Esophagus muscularis mucosa (tissue), 4 donors: Measurements from ENCODE around the gene CRHR1. TPM values are rescaled to one million over a fixed set of nuclear protein-coding genes. Genes with fewer than 3 reads are reported as not detected.

Experiments used
- DNase-seq: peaks from one replicate; pipeline ENCODE4 v3.0.0-alpha.2; 2017; ENCODE audit errors: extremely low spot score
- H3K27ac ChIP-seq, 4 donors: fragments of 200-600 bp; sonication (generic); replicated peaks in 1 of 4; 1 replicate in 3 of 4; 2 replicates in 1 of 4; pipeline ENCODE4 v1.5.1; 2016 to 2019; ENCODE audit warnings: mild to moderate bottlenecking in 1 of 4
- H3K27me3 ChIP-seq, 4 donors: fragments of 200-600 bp; sonication (generic); one replicate each; pipeline versions ENCODE4 v1.5.1 to v1.6.0; 2016 to 2019
- H3K36me3 ChIP-seq, 4 donors: fragments of 200-600 bp; sonication (generic); one replicate each; pipeline ENCODE4 v1.5.1; 2016 to 2019
- H3K4me1 ChIP-seq, 4 donors: fragments of 200-600 bp; sonication (generic); one replicate each; pipeline ENCODE4 v1.5.1; 2016 to 2019
- H3K4me3 ChIP-seq, 4 donors: fragments of 200-600 bp; sonication (generic); 1 replicate in 2 of 4; 2 replicates in 2 of 4; pipeline ENCODE4 v1.5.1; 2016 to 2019; ENCODE audit warnings: mild to moderate bottlenecking in 4 of 4, moderate library complexity in 1 of 4
- H3K9me3 ChIP-seq, 4 donors: fragments of 200-600 bp; sonication (generic); 1 replicate in 3 of 4; 2 replicates in 1 of 4; pipeline ENCODE4 v1.5.1; 2016 to 2019
- CTCF ChIP-seq, 3 experiments: fragments of 200-600 bp in 2 of 3; fragments of 450-650 bp in 1 of 3; sonication (generic) in 2 of 3; IDR thresholded peaks; one replicate each; pipeline ENCODE4 v1.5.1; 2017 to 2019; ENCODE audit warnings: antibody characterized with exemption in 3 of 3, mild to moderate bottlenecking in 2 of 3, moderate library complexity in 1 of 3
- EP300 ChIP-seq: sonication (generic); formaldehyde crosslinking; IDR thresholded peaks from one replicate; pipeline ENCODE4 v1.6.1; 2017; ENCODE audit warnings: antibody characterized with exemption
- POLR2A ChIP-seq: fragments of 450-650 bp; IDR thresholded peaks from one replicate; pipeline ENCODE4 v1.6.1; 2017; ENCODE audit warnings: antibody characterized with exemption, moderate library complexity, mild to moderate bottlenecking, low read depth
- POLR2AphosphoS5 ChIP-seq, 2 donors: sonication (generic); formaldehyde crosslinking; IDR thresholded peaks; one replicate each; pipeline ENCODE4 v1.6.1; 2017; ENCODE audit warnings: antibody characterized with exemption in 2 of 2
- WGBS: methylation state at CpG from one replicate; pipeline ENCODE4 v1.1.5; 2018; 5-methylcytosine and 5-hydroxymethylcytosine counted together
- intact Hi-C: fragments of 100-400 bp; cut with DNase I; formaldehyde crosslinking; loops from one replicate; pipeline ENCODE4 v1.15.1; 2023
- total RNA-seq, 4 donors: library from RNA; depleted of rRNA; stranded (reverse); fragments of >200 nt; gene quantifications; one replicate each; pipeline versions ENCODE4 v1.1.0 to v1.2.1, GENCODE V29; 2016

Gene CRHR1
- total RNA-seq, 4 donors from 2014 or later: 0.50 to 0.52 TPM; not detected in 2

- intact Hi-C loops: no loop called here
- no peak overlapping the region for H3K4me3 ChIP-seq
- no peak for DNase-seq
- peaks cover 0 to 27% (median 2%) of the 10 kb centered on the region in 4 donors for H3K27me3 ChIP-seq
- no peak for TF ChIP-seq EP300
- TF ChIP-seq CTCF (IDR thresholded peaks at IDR 0.05): no peak
- no peak for TF ChIP-seq POLR2AphosphoS5 (IDR thresholded peaks at IDR 0.05)
- TF ChIP-seq POLR2A: no peak
- H3K27ac ChIP-seq: no peak overlapping the region
- no peaks in the 10 kb centered on the region for H3K9me3 ChIP-seq
- H3K36me3 ChIP-seq: no peaks in the 10 kb centered on the region
- 76% methylated on average over 6 of the region's 6 CpGs for WGBS
- H3K4me1 ChIP-seq: no peaks in the 10 kb centered on the region
Measured at GRCh38 chr17:45818041-45818440, 33.9 kb downstream of the CRHR1 start.

GRCh38 chr17:45818699-45819098, 34.6 kb downstream of the CRHR1 start:
- intact Hi-C loops: no loop called here

GRCh38 chr17:45819632-45820031, 35.5 kb downstream of the CRHR1 start:
- no peaks in the 10 kb centered on the region for H3K4me1 ChIP-seq
- no peak for DNase-seq
- no peaks in the 10 kb centered on the region for H3K9me3 ChIP-seq
- no peak overlapping the region for H3K4me3 ChIP-seq
- TF ChIP-seq POLR2AphosphoS5 (IDR thresholded peaks at IDR 0.05): no peak
- intact Hi-C loops: no loop called here
- no peak overlapping the region for H3K27ac ChIP-seq
- H3K27me3 ChIP-seq: peaks cover 0 to 30% (median 0%) of the 10 kb centered on the region in 4 donors
- 82% methylated on average over 5 of the region's 6 CpGs for WGBS
- H3K36me3 ChIP-seq: no peaks in the 10 kb centered on the region

More at GRCh38 chr17:45818699-45819098, 34.6 kb downstream of the CRHR1 start:
- WGBS: 77% methylated on average over 4 of the region's 4 CpGs
- TF ChIP-seq POLR2A: no peak
- TF ChIP-seq EP300: no peak
- TF ChIP-seq POLR2AphosphoS5 (IDR thresholded peaks at IDR 0.05): no peak
- no peak for TF ChIP-seq CTCF (IDR thresholded peaks at IDR 0.05)
- DNase-seq: no peak
- no peaks in the 10 kb centered on the region for H3K9me3 ChIP-seq
- H3K4me3 ChIP-seq: no peak overlapping the region
- peaks cover 0 to 25% (median 0%) of the 10 kb centered on the region in 4 donors for H3K27me3 ChIP-seq
- H3K27ac ChIP-seq: no peak overlapping the region
- no peaks in the 10 kb centered on the region for H3K4me1 ChIP-seq
- H3K36me3 ChIP-seq: no peaks in the 10 kb centered on the region

- Histone ChIP-seq H3K36me3 (no peaks in the 10 kb centered on the region), H3K9me3 (no peaks in the 10 kb centered on the region), H3K4me1 (no peaks in the 10 kb centered on the region), H3K27ac (no peak overlapping the region), H3K4me3 (no peak overlapping the region), H3K27me3 (peaks cover 0 to 36% (median under 1%) of the 10 kb centered on the region in 4 donors)
- intact Hi-C loops: no loop called here
- DNase-seq: no peak
- WGBS: 74% methylated on average over 6 of the region's 6 CpGs
- TF ChIP-seq EP300 (no peak), POLR2AphosphoS5 (IDR thresholded peaks at IDR 0.05) (no peak)
Measured at GRCh38 chr17:45820052-45820780, 36.1 kb downstream of the CRHR1 start.

GRCh38 chr17:45821147-45821546, 37.0 kb downstream of the CRHR1 start:
- Histone ChIP-seq H3K4me1 (no peaks in the 10 kb centered on the region), H3K9me3 (no peaks in the 10 kb centered on the region), H3K27me3 (peaks cover 0 to 46% (median 2%) of the 10 kb centered on the region in 4 donors), H3K36me3 (no peaks in the 10 kb centered on the region), H3K4me3 (no peak overlapping the region), H3K27ac (no peak overlapping the region)
- DNase-seq: no peak
- 86% methylated on average over 9 of the region's 9 CpGs for WGBS
- intact Hi-C loops: no loop called here
- TF ChIP-seq POLR2A (no peak), EP300 (no peak), POLR2AphosphoS5 (IDR thresholded peaks at IDR 0.05) (no peak), CTCF (IDR thresholded peaks at IDR 0.05) (no peak)
